Measurements from ENCODE around the gene ATG3. TPM values are rescaled to one million over a fixed set of nuclear protein-coding genes. Genes with fewer than 3 reads are reported as not detected.

Gene ATG3
- total RNA-seq, 4 donors from 2014 or later: 52.0 to 86.3 (median 56.4) TPM

DNA sequence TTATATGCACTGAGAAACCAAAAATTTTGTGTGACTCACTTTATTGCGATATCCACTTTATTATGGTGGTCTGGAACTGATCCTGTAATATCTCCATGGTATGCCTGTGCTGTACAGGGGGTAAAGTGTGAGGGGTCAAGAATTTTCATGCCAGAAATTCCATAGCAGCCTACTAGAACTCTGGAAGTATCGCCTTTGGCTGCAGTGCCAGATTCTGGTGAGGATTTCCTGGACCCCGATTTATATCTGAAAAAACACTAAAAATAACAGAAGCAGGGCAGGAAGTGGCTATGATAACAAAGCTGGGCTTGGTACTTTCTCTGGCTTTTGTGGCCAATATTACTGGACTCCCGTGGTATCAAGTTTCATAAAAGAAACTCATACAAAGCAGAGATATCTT lies 42.8 kb upstream of the ATG3 start:
- TF ChIP-seq POLR2A (IDR thresholded peaks at IDR 0.05) (no peak), CTCF (IDR thresholded peaks at IDR 0.05) (no peak)
- no peaks in the 10 kb centered on the region for H3K4me1 ChIP-seq
- H3K9me3 ChIP-seq: no peaks in the 10 kb centered on the region
- H3K4me3 ChIP-seq: no peak overlapping the region
- peaks cover 0 to 4% (median 0%) of the 10 kb centered on the region in 3 donors for H3K36me3 ChIP-seq
- DNase-seq: no peak
- no peak overlapping the region for H3K27ac ChIP-seq
- no peaks in the 10 kb centered on the region for H3K27me3 ChIP-seq

DNA sequence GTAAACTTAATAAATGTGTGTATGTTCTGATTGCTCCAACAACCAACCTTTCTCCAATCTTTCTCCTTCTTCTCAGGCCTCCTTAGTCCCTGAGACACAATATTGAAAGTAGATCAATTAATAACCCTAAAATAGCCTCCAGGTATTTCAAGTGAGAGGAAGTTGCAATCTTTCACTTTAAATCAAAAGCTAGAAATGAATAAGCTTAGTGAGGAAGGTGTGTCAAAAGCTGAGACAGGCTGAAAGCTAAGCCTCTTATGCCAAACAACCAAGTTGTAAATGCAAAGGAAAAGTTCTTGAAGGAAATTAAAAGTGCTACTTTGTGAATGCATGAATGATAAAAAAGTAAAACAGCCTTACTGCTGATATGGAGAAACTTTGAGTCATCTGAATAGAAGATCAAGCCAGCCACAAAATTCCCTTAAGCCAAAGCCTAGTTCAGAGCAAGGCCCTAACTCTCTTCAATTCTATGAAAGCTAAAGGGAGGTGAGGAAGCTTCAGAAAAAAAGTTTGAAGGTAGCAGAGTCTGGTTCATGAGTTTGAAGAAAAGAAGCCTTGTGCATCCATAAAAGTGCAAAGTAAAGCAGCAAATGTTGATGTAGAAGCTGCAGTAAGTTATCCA lies 40.6 kb upstream of the ATG3 start:
- H3K27me3 ChIP-seq: no peaks in the 10 kb centered on the region
- no peaks in the 10 kb centered on the region for H3K9me3 ChIP-seq
- H3K4me1 ChIP-seq: no peaks in the 10 kb centered on the region
- H3K36me3 ChIP-seq: peaks cover 0 to 4% (median 0%) of the 10 kb centered on the region in 3 donors
- DNase-seq: no peak
- TF ChIP-seq POLR2A (IDR thresholded peaks at IDR 0.05) (no peak), CTCF (IDR thresholded peaks at IDR 0.05) (no peak)
- no peak overlapping the region for H3K27ac ChIP-seq
- no peak overlapping the region for H3K4me3 ChIP-seq

- H3K27ac ChIP-seq: no peak overlapping the region
- no peaks in the 10 kb centered on the region for H3K9me3 ChIP-seq
- H3K36me3 ChIP-seq: no peaks in the 10 kb centered on the region
- H3K4me3 ChIP-seq: no peak overlapping the region
- DNase-seq: no peak
- no peaks in the 10 kb centered on the region for H3K4me1 ChIP-seq
- TF ChIP-seq POLR2A (IDR thresholded peaks at IDR 0.05) (no peak), CTCF (IDR thresholded peaks at IDR 0.05) (no peak)
- no peaks in the 10 kb centered on the region for H3K27me3 ChIP-seq
Measured at GRCh38 chr3:112598731-112599130, 37.0 kb upstream of the ATG3 start.

DNA sequence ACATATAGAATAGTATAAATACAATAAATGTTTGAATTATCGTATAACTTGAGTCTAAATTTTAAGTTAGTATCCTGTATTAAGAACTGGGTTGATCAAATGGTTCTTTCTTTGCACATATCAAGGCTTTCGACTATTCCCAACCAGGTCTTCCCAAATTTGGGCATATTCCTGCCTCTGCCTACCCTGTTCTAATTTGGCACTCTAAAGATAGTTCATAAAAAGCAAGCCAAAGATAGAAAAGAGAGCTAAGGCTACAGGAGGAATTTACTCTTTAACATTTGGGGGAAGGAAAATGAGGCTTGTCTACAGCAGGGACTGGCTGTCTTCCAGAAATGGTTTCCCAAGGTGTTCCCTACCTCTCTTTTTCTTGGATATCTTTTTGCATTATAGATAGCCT lies 36.2 kb upstream of the ATG3 start:
- Histone ChIP-seq H3K36me3 (peaks cover 0 to 7% (median 0%) of the 10 kb centered on the region in 3 donors), H3K4me1 (no peaks in the 10 kb centered on the region), H3K9me3 (no peaks in the 10 kb centered on the region), H3K4me3 (no peak overlapping the region), H3K27ac (no peak overlapping the region), H3K27me3 (no peaks in the 10 kb centered on the region)
- no peak for DNase-seq
- TF ChIP-seq POLR2A (IDR thresholded peaks at IDR 0.05) (no peak), CTCF (IDR thresholded peaks at IDR 0.05) (no peak)

- DNase-seq: no peak
- Histone ChIP-seq H3K4me3 (no peak overlapping the region), H3K27me3 (no peaks in the 10 kb centered on the region), H3K27ac (no peak overlapping the region), H3K4me1 (no peaks in the 10 kb centered on the region), H3K36me3 (peaks cover 0 to 7% (median 0%) of the 10 kb centered on the region in 3 donors), H3K9me3 (no peaks in the 10 kb centered on the region)
- TF ChIP-seq CTCF (IDR thresholded peaks at IDR 0.05) (no peak), POLR2A (IDR thresholded peaks at IDR 0.05) (no peak)
Measured at GRCh38 chr3:112594856-112595255, 33.1 kb upstream of the ATG3 start.

DNA sequence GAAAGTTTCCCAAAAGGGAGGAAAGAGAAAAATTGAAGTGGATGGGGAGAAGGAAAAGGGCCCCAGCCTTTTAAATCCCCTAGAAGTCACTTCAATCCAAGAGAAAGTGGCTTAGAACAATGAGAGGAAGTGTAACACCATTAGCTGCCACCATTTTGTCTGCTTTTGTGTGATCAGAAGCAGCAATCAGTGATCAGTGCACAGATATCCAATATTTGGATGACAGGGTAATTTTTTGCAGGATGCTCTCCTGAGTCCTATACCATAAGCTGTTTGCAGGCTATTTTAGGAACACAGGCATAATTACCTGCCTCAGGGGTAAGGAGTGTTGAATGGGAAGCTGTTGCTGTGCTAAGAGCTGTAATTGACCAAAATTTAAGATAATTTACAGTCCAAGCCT lies 31.5 kb upstream of the ATG3 start:
- Histone ChIP-seq H3K9me3 (no peaks in the 10 kb centered on the region), H3K27me3 (no peaks in the 10 kb centered on the region), H3K4me3 (no peak overlapping the region), H3K36me3 (peaks cover 0 to 7% (median 0%) of the 10 kb centered on the region in 3 donors), H3K27ac (no peak overlapping the region), H3K4me1 (no peaks in the 10 kb centered on the region)
- no peak for TF ChIP-seq CTCF (IDR thresholded peaks at IDR 0.05)
- no peak for TF ChIP-seq POLR2A (IDR thresholded peaks at IDR 0.05)
- DNase-seq: no peak
